NT2/D1 (cell line): ENCODE data around the gene FAM120A.

Source experiments
- SUZ12 ChIP-seq: IDR thresholded peaks from 2 replicates; pipeline ENCODE4 v1.6.1; 2011; ENCODE audit not compliant: insufficient read length, insufficient read depth; ENCODE audit errors: extremely low read depth
- ZNF274 ChIP-seq: IDR thresholded peaks from 2 replicates; pipeline ENCODE4 v1.6.1; 2011; ENCODE audit warnings: mild to moderate bottlenecking, low read depth, low read length

DNA sequence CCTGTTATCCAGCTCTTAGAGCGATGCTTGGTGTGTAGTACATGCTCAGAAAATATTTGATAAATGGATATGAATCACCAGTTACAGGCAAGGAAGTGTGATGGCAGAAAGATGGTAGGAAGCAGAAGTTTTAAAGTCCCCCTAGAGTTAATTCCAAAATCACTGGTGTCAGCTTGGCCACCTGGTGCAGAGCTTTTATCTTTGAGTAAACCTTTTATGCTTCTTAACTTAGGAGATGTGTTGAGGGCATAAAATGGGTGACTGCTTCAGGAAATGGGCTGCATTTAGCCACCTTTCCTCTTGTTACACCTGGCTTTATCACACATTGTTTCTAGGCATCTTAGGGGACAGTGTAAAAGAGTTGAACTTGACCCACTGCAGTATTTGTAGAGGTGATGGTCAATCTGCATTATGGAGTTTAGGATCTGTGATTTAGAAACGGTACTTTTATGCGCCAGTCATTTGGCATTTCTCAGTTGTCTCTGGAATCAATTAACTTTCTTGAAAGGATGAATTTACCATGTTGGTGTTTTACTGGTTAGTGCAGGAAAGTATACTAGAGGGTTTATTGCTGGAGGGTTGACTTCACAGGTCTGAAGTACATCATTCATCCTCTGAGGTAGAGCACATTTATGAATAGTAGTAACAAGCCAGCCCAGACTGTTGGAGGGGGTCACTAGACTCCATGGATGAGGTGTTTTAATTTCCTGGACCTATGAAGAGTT lies 9.4 kb downstream of the FAM120A start:
- TF ChIP-seq SUZ12, result no peak
- no peak for TF ChIP-seq ZNF274
